Midbrain (tissue), 1 donor: ENCODE measurements around the gene KIAA1549.

ENCODE experiments used
- DNase-seq: peaks from one replicate; lab custom pipeline; 2025; lab: John Stamatoyannopoulos, UW

KIAA1549 gene

DNA sequence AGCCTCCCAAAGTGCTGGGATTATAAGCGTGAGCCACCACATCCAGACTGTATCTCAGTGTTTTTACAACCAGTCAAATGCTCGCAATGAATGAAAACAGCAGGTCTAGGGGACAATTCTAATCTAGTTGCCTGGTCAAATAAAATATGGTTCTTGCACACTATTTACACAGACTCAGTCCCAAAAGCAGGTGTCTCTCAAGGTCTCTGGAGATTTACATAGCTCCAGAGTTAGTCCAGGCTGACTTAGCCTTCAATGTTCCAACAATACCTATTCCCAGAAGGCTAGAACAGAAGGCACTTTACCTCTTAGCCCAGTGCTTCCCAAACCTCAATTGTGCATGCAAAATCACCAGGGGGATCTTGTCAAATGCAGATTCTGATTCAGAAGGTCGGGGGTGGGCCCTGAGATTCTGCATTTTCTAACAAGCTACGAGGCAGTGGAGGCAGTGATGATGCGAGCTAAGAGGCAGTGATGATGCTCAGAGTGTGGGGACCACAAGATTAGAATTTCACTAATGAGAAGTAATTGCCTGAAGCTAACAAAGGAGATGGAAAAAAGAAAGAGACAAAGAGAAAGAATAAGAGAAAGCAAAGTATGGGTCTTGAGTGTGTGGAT is 6.4 kb downstream of the KIAA1549 start:
- DNase-seq: no peak

- DNase-seq: no peak
Observed at GRCh38 chr7:138974103-138974502, 7.1 kb downstream of the KIAA1549 start.

GRCh38 chr7:138970952-138971351 is 10.2 kb downstream of the KIAA1549 start:
- peak; percentile 46 for DNase-seq

DNA sequence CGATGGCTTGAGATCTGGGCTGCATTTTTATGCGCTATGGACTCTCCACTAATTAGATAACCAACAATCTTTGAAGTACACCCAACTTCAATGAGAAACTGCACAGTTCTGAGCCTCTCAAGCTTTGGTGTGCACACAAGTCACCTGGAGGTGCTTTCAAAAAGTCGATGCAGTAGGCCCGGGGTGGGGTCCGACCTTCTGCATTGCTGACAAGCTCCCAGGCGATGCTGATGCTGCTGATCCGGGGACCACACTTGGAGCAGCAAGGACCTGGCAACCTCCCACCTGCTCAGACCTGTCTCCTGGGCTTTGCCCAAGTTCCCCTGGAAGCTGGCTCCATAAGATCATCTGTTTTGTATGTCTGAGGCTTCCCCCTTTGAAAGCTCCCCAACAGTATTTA is 10.7 kb downstream of the KIAA1549 start:
- DNase-seq: no peak

DNA sequence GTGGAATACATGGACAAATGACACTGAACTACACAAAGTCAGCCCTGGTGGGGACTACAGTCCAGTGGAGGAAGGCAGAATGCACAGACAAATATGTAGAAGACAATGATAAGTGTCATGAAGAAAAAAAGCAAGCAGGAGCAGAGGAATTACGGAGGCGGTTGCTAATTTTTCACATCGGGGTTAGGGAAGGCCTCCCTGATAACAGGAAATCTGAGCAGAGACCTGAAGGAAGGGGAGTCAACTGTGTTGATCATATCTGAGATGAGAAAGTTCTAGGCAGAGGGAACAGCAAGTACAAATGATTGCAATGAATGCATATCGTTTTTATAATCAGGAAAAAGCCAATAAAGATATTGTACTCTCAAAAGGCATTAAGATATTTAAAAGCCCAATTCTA is 14.0 kb downstream of the KIAA1549 start:
- no peak for DNase-seq

- DNase-seq: no peak
Observed at GRCh38 chr7:138964624-138965436, 16.4 kb downstream of the KIAA1549 start.

DNA sequence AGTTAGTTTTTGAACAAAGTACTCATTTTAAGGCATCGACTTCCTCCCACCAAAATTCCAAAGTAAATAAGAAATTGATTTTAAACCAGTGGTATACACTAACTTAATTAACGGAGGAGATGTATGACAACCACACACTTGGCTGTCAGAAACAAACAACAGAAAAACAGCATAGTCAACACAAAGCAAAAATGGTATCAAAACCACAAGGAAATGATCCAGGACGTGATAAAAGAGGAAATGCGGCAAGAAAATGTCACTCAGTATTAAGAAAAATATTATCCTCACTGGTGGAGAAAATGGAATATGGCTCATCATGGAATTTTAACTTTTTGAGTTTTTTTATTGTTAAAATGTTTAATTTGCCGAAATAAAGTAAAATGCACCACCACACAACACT is 17.5 kb downstream of the KIAA1549 start:
- no peak for DNase-seq

GRCh38 chr7:138962561-138963270 is 18.5 kb downstream of the KIAA1549 start:
- no peak for DNase-seq

DNA sequence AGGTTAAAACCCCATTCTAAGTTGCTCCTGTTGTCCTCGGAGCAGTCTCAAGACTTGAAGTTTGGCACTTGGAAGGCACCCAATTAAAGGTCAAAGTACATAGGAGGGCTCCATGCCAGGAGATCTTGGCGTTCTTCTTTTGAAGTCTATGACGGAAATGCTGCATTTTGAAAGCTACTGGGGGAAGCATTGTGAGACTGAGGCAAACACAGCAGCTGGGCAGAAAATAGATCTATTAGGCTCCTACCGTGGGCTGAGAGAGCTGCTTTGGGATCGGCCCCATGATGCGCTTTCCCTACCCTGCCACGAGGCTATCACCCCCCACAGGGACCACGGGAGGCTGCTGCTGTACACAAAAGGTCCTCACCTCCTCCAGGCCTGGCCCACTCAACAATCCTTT is 20.0 kb downstream of the KIAA1549 start:
- peak; percentile 47 for DNase-seq

DNA sequence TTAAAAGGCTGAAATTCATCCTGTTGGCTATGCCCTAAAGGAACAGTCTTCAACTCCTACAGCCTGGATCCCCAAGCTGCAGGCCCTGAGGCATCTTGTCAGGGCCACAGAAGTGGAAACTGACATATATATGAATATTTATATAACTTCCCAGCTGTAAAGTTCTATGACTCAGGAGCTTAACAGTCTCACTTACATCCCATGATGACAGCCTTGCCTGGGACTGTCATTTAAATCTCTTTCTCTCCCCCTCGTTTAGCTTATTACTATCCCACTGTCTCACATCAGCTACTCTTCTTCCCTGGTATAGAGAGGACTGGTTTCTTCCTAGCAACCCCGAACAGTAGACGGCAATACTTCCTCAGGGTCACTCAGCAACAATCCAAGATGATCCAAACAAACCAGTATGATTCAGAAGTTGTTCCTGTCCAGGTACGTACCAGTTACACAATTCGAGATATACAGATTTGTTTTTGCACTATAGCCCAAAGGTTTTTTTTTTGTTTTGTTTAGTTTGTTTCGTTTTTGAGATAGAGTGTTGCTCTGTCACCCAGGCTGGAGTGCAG is 22.7 kb downstream of the KIAA1549 start:
- DNase-seq: no peak

DNA sequence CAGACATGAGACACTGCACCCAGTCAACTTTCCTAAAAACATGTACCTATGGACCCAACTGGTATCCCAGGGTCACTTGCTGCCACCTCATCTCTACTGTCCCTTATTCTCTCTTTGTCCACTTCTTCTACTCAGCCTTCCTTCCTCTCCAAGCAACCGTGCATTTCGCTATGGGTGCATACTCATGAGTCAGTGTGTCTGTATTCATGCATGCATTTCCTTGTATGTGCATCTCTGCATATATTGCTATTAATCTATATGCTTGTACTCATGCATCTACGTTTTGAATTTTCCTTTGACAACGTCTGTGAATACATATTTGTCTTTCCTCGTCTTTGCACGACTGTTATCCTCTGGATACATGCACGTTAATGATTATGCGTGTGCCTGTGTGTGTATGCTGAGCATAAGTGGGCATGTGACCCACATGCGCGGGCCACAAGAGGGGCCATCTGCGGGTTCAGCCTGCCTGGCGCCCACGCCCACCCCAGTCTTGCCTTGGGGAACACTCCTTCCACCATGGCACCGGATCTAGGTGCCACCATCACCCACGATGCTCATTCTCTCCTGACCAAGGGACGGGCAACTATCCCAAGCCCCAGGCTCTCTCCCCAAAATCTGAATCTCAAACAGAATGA is 23.3 kb downstream of the KIAA1549 start:
- DNase-seq: no peak

DNA sequence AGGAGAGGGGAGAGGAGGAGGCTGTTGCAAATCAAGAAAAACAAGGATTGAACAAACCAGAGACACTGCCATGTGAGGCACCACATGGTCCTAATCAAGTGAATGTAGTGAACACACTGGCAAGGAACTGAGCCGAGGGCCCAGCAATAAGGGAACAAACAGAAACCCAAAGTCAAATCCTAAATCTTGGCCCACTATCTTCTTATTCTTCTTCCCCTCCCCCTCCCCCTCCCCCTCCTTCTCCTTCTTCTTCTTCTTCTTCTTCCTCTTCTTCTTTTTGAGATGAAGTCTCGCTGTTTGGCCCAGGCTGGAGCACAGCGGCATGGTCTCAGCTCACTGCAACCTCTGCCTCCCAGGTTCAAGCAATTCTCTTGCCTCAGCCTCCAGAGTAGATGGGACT is 24.0 kb downstream of the KIAA1549 start:
- DNase-seq: no peak

DNA sequence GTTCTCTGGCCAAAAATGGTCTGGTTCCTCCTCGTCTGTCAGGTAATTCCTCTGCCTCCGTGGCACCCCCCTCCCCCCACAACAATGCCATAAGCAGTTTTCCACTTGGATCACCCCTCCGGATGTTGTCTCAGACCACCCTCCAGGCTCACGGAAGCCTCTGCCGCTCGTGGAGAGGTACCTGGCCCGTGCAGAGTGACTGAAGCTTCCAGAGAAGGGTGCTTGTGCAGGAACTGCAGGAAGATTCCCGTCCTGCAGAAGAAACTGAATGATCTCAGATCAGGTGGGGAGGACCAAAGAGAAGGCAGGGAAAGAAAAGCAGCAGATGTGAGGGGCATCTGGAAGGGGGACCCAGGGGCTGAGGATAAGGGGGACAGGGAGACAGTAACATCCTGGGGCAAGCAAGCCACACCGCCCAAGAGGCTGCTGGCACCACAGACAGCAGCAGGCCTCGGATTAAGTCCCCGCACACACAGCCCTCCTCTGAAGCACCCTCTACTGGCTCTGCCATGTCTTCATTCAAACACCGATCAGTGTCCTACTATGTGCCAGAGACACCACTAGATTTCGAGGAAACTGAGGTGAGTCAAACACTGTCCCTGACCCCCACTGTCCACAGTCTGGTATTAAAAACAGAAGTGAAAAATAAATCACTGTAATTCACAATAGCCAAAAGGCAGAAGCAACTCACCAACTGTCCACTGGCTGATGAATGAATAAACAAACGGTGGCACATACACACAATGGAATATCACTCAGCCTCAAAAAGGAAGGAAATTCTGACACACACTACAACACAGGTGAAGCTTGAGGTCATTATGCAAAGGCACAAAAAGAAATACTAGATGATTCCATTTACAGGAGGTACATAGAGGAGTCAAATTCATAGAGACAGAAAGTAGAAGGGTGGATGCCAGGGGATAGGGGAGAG is 26.4 kb downstream of the KIAA1549 start:
- DNase-seq: no peak

- DNase-seq: no peak
Observed at GRCh38 chr7:138952791-138953190, 28.4 kb downstream of the KIAA1549 start.

DNA sequence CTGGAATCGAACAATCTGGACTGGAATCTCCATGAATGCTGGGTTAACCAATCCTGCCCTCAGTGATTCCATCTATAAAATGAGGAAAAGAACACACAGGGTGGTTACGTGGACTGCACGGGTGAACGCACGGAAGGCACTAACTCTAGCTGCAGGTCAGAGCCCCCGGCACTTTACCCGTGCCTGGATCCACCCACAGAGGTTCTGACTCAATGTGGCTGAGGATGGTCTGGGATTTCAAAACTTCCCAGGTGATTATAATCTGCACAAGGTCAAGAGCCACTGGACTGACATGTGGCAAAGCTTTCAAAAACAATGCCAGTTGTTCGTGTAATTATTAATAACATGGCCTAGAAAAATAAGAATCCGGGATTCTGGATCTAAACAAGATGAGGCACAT is 29.2 kb downstream of the KIAA1549 start:
- DNase-seq: no peak

- DNase-seq: no peak
Observed at GRCh38 chr7:138949421-138950088, 31.6 kb downstream of the KIAA1549 start.

DNA sequence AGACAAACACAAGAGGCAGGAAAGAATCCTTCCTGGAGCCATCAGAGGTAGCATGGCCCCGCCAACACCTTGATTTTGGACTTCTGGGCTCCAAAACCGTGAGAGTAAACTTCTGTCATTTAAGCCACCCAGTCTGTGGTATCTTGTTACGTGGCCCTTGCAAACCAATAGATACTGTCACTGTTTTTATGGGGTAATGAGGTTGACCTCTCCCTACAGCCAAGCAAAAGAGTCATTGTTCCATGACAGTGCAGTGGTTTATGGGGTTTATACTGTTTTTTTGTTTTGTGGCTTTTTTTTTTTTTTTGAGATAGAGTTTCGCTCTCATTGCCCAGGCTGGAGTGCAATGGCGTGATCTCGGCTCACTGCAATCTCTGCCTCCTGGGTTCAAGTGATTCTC is 32.8 kb downstream of the KIAA1549 start:
- DNase-seq: no peak

DNA sequence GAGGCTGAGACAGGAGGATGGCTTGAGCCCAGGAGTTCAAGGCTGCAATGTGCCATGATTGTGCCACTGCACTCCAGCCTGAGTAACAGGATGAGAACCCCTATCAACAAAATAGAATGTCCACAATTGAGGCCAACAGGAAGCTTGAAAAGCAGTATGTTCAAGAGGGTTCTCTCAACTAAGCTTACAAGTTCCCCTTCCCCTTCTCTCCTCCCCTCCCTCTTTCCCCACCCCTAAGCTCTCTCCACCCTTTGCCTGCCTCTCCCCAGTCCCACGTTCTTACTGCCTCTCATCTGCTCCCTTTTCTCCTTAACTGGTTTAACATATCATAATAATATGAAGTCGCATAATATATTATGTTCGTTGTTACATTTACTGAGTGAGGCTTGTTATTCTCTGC is 35.4 kb downstream of the KIAA1549 start:
- DNase-seq: no peak

DNA sequence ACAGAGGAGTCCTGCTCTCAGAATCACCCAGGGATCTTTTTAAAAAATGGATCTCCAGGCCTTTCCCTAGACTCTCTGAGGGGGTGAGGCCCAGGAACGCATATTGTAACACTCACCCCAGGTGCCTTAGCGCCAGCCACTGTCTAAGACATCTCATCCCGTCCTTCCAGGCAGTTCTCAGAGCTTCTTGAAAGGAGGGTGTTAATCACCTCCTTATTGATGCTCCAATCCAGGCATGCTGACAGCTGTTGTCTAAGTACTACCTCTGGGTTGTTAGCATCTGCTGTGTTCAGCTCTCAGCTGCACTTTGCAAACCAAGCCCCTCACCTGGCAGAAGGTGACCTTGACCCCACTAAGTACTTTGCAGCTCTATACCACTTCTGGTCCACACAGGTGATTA is 36.0 kb downstream of the KIAA1549 start:
- no peak for DNase-seq

DNA sequence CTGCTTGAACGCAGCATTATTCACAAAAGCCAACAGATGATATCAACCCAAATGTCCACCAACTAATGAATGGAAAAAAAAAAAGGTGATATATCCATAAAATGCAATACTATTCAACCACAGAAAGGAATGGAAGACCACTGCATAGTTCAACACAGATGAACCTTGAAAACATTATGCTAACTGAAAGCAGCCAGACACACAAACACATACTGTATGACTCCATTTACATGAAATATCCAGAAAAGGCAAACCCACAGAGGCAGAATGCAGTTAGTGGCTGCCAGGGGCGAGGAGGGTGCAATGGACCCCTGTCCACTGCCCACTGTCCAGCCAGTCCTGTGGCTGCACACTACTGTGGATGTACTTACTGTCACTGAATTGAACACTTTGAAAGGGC is 36.6 kb downstream of the KIAA1549 start:
- DNase-seq: no peak

DNA sequence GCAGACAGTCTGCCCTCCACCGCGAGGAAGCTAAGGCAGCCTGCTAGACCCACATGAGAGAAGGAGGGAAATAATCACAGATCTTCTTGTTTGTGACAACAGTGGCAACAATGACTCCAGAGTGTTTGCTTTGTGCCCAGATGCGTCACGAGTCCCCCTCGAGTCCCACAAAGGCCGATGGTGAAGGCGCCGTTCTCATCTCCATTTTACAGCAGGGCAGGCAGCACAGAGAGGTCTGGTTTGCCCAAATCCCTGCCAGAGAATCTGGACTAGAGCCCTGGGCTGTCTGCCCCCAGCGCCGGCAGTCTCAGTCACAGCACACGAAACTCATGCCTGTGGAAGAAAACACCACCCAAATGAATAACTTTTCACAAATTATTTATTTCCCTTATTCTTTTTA is 38.1 kb downstream of the KIAA1549 start:
- peak; percentile 37 for DNase-seq
